ENCODE data around the gene EPN1.
"Not testable (repeated sequence)": the region's sequence is repeated elsewhere in the genome, so short reads cannot be mapped to it uniquely, and the experiment has no call there.

Gene EPN1

DNA sequence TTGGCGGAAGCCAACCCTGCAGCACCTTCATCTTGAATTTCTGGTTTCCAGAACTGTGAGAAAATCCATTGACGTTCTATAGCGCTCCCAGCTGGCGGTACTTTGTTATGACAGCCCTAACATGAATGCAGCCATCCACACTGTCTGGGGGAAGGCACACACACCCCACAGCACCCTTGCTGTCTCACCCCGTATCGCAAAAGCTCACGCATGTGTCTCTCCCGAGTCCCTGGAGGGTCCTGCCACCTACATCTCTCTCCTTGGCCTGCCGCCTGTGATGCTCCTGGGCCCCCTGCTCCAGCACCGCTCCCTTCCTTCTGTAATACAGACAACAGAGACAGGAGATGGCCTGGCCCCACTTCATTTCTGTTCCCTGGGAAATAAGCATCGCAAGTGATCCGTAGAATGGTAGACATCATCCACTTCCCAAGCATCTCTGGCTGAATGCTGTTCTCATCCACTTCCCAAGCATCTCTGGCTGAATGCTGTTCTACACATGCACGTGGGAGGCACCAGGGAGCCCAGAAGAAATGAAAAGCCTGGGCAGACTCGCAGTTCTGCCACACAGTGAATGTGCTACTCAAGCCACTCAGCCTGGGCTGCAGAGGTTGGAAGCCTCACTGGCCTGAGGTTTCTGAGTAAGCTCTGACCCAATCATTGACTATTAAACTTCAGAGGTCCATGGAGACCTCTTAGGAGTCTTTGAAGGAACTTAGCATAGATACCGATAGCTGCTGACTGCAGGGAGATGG, 29.6 kb downstream of the EPN1 start:
- DNase-seq (ENCODE audit: low read depth) = no peak
- H3K4me3 ChIP-seq (ENCODE audit: low read depth, low read length) = no peak overlapping the region
- TF ChIP-seq, protein P1, sequence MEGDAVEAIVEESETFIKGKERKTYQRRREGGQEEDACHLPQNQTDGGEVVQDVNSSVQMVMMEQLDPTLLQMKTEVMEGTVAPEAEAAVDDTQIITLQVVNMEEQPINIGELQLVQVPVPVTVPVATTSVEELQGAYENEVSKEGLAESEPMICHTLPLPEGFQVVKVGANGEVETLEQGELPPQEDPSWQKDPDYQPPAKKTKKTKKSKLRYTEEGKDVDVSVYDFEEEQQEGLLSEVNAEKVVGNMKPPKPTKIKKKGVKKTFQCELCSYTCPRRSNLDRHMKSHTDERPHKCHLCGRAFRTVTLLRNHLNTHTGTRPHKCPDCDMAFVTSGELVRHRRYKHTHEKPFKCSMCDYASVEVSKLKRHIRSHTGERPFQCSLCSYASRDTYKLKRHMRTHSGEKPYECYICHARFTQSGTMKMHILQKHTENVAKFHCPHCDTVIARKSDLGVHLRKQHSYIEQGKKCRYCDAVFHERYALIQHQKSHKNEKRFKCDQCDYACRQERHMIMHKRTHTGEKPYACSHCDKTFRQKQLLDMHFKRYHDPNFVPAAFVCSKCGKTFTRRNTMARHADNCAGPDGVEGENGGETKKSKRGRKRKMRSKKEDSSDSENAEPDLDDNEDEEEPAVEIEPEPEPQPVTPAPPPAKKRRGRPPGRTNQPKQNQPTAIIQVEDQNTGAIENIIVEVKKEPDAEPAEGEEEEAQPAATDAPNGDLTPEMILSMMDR (IDR thresholded peaks at IDR 0.05; ENCODE audit: control insufficient read depth, extremely low read depth, insufficient read depth) = no peak

- no peak overlapping the region for H3K4me3 ChIP-seq (ENCODE audit: low read depth, low read length)
- DNase-seq (ENCODE audit: low read depth) = no peak
- TF ChIP-seq, protein P1 (IDR thresholded peaks at IDR 0.05; ENCODE audit: control insufficient read depth, extremely low read depth, insufficient read depth) = no peak
Measured at GRCh38 chr19:55705972-55706371, 30.9 kb downstream of the EPN1 start.

GRCh38 chr19:55711719-55712118, 36.7 kb downstream of the EPN1 start:
- no peak for DNase-seq (ENCODE audit: low read depth)
- H3K4me3 ChIP-seq (ENCODE audit: low read depth, low read length) = no peak overlapping the region
- TF ChIP-seq, protein P1 (IDR thresholded peaks at IDR 0.05; ENCODE audit: control insufficient read depth, extremely low read depth, insufficient read depth) = no peak

- TF ChIP-seq, protein P1 (IDR thresholded peaks at IDR 0.05; ENCODE audit: control insufficient read depth, extremely low read depth, insufficient read depth) = no peak
- no peak overlapping the region for H3K4me3 ChIP-seq (ENCODE audit: low read depth, low read length)
- DNase-seq (ENCODE audit: low read depth) = no peak
Measured at GRCh38 chr19:55712804-55713631, 38.0 kb downstream of the EPN1 start.

- H3K4me3 ChIP-seq (ENCODE audit: low read depth, low read length) = no peak overlapping the region
Measured at GRCh38 chr19:55716531-55716930, 41.5 kb downstream of the EPN1 start.

GRCh38 chr19:55717251-55717650, 42.2 kb downstream of the EPN1 start:
- no peak overlapping the region for H3K4me3 ChIP-seq (ENCODE audit: low read depth, low read length)
- TF ChIP-seq, protein P1 (IDR thresholded peaks at IDR 0.05; ENCODE audit: control insufficient read depth, extremely low read depth, insufficient read depth) = no peak
- no peak for DNase-seq (ENCODE audit: low read depth)

More at GRCh38 chr19:55716531-55716930, 41.5 kb downstream of the EPN1 start:
- TF ChIP-seq, protein P1 (IDR thresholded peaks at IDR 0.05; ENCODE audit: control insufficient read depth, extremely low read depth, insufficient read depth) = no peak
- DNase-seq (ENCODE audit: low read depth) = no peak

DNA sequence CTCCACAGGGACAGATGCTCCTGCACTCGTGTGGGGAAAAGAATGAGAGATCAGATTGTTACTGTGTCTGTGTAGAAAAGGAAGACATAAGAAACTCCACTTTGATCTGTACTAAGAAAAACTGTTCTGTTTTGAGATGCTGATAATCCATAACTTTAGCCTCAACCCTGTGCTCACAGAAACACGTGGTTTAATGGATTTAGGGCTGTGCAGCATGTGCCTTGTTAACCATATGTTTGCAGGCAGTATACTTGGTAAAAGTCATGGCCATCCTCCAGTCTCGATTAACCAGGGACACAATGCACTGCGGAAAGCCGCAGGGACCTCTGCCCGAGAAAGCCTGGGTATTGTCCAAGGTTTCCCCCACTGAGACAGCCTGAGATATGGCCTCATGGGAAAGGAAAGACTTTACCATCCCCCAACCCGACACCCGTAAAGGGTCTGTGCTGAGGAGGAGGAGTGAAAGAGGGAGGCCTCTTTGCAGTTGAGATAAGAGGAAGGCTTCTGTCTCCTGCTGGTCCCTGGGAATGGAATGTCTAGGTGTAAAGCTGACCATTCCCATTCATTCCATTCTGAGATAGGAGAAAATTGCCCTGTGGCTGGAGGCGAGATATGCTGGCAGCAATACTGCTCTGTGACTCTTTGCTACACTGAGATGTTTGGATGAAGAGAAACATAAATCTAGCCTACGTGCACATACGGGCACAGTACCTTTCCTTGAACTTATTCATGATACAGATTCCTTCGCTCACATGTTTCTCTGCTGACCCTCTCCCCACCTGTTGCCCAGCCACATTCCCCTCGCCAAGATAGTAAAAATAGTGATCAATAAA, 43.1 kb downstream of the EPN1 start:
- DNase-seq (ENCODE audit: low read depth); H3K4me3 ChIP-seq (ENCODE audit: low read depth, low read length): not testable (repeated sequence)

All from LNCaP clone FGC (cell line).